Neural cell (in vitro differentiated cells): ENCODE results near the gene LCLAT1. TPM values are rescaled to one million over a fixed set of nuclear protein-coding genes. Genes with fewer than 3 reads are reported as not detected.

ENCODE experiments used
- H2AFZ ChIP-seq: fragments of 200-600, 300-800 bp; sonication (generic), shearing (Covaris generic); 2 replicates; pipeline ENCODE4 v1.6.0; 2014; ENCODE audit warnings: low read depth, mild to moderate bottlenecking, antibody characterized with exemption, low read length, moderate library complexity
- H3F3A ChIP-seq: fragments of 200-600 bp; shearing (Covaris generic); 2 replicates; pipeline ENCODE4 v1.6.1; 2016; ENCODE audit warnings: mild to moderate bottlenecking, moderate library complexity, mixed read lengths, antibody characterized with exemption, low read length; ENCODE audit not compliant: insufficient read depth, poor library complexity, severe bottlenecking
- H3K27ac ChIP-seq: fragments of 200-600, 300-800 bp; sonication (generic), shearing (Covaris generic); 2 replicates; pipeline ENCODE4 v1.5.1; 2014; ENCODE audit warnings: mild to moderate bottlenecking, low read length, moderate library complexity
- H3K27me3 ChIP-seq: fragments of 300-800, 200-600 bp; sonication (generic), shearing (Covaris generic); 2 replicates; pipeline ENCODE4 v1.6.0; 2014; ENCODE audit warnings: mild to moderate bottlenecking, low read depth, low read length, moderate library complexity; ENCODE audit not compliant: insufficient read depth
- H3K36me3 ChIP-seq: fragments of 300-800, 200-600 bp; sonication (generic), shearing (Covaris generic); 2 replicates; pipeline ENCODE4 v1.5.1; 2014; ENCODE audit warnings: mild to moderate bottlenecking, antibody characterized with exemption, low read length, moderate library complexity; ENCODE audit not compliant: insufficient read depth
- H3K4me2 ChIP-seq: fragments of 300-800, 200-600 bp; sonication (generic), shearing (Covaris generic); 2 replicates; pipeline ENCODE4 v1.6.0; 2014; ENCODE audit warnings: mild to moderate bottlenecking, low read length
- H3K4me3 ChIP-seq: fragments of 300-800, 200-600 bp; sonication (generic), shearing (Covaris generic); 2 replicates; pipeline ENCODE4 v1.5.1; 2014; ENCODE audit warnings: mild to moderate bottlenecking, low read length, moderate library complexity
- H3K79me2 ChIP-seq: fragments of 200-600 bp; shearing (Covaris generic); replicated peaks from 2 replicates; pipeline ENCODE4 v1.6.0; 2014; ENCODE audit warnings: mild to moderate bottlenecking, low read length, moderate library complexity; ENCODE audit not compliant: insufficient read depth
- H3K9ac ChIP-seq: fragments of 300-800, 200-600 bp; sonication (generic), shearing (Covaris generic); 2 replicates; pipeline ENCODE4 v1.6.1; 2016; ENCODE audit warnings: mild to moderate bottlenecking, low read length, mixed read lengths
- H3K9me2 ChIP-seq: fragments of 200-600 bp; shearing (Covaris generic); 2 replicates; pipeline ENCODE4 v1.6.1; 2016; ENCODE audit warnings: mild to moderate bottlenecking, low read length, mixed read lengths; ENCODE audit not compliant: insufficient read depth
- H3K9me3 ChIP-seq: fragments of 200-600, 300-800 bp; sonication (generic), shearing (Covaris generic); 2 replicates; pipeline ENCODE4 v1.6.1; 2016; ENCODE audit warnings: mild to moderate bottlenecking, mixed run types, low read length, moderate library complexity, mixed read lengths
- H4K20me1 ChIP-seq: fragments of 200-600 bp; shearing (Covaris generic); 2 replicates; pipeline ENCODE4 v1.6.1; 2016; ENCODE audit warnings: mild to moderate bottlenecking, mixed run types; ENCODE audit not compliant: insufficient read depth
- EP300 ChIP-seq: fragments of 450-650 bp; conservative IDR thresholded peaks from 2 replicates; pipeline ENCODE4 v1.6.1; 2014; ENCODE audit warnings: antibody characterized with exemption, mild to moderate bottlenecking, moderate library complexity; ENCODE audit not compliant: poor library complexity, severe bottlenecking
- EZH2 ChIP-seq: fragments of 200-600, 300-800 bp; shearing (Covaris generic), sonication (generic); IDR thresholded peaks from 2 replicates; pipeline ENCODE4 v1.6.1; 2014; ENCODE audit warnings: antibody characterized with exemption, low read length, borderline replicate concordance, mild to moderate bottlenecking; ENCODE audit not compliant: insufficient read depth, poor library complexity, severe bottlenecking
- MXI1 ChIP-seq: fragments of 450-650 bp; conservative IDR thresholded peaks from 2 replicates; pipeline ENCODE4 v1.6.1; 2014; ENCODE audit warnings: antibody characterized with exemption, mild to moderate bottlenecking; ENCODE audit not compliant: poor library complexity, severe bottlenecking
- POLR2AphosphoS5 ChIP-seq: IDR thresholded peaks from 2 replicates; pipeline ENCODE4 v1.6.1; 2012
- RAD21 ChIP-seq: fragments of 450-650 bp; conservative IDR thresholded peaks from 2 replicates; pipeline ENCODE4 v1.6.1; 2014; ENCODE audit warnings: antibody characterized with exemption, mild to moderate bottlenecking, moderate library complexity
- SMC3 ChIP-seq: fragments of 450-650 bp; conservative IDR thresholded peaks from 2 replicates; pipeline ENCODE4 v1.6.1; 2014; ENCODE audit warnings: antibody characterized with exemption, mild to moderate bottlenecking, moderate library complexity; ENCODE audit not compliant: poor library complexity
- TAF1 ChIP-seq: IDR thresholded peaks from 2 replicates; pipeline ENCODE4 v1.6.1; 2012; ENCODE audit warnings: low read depth
- polyA plus RNA-seq: library from polyadenylated mRNA; depleted of rRNA; stranded (reverse); fragments of >200 nt; gene quantifications from 2 replicates; pipeline ENCODE4 v1.2.3, GENCODE V29; 2014
- TF ChIP-seq, protein P1 (sequence below): IDR thresholded peaks from 2 replicates; pipeline ENCODE4 v1.6.1; 2012; ENCODE audit warnings: borderline replicate concordance
- TF ChIP-seq, protein P2 (sequence below): fragments of 450-650 bp; IDR thresholded peaks from 2 replicates; pipeline ENCODE4 v1.5.1; 2014; ENCODE audit warnings: antibody characterized with exemption, mild to moderate bottlenecking, moderate library complexity; ENCODE audit not compliant: poor library complexity, severe bottlenecking

The LCLAT1 gene
- polyA plus RNA-seq, 1 donor from 2014 or later, result 5.8 TPM

DNA sequence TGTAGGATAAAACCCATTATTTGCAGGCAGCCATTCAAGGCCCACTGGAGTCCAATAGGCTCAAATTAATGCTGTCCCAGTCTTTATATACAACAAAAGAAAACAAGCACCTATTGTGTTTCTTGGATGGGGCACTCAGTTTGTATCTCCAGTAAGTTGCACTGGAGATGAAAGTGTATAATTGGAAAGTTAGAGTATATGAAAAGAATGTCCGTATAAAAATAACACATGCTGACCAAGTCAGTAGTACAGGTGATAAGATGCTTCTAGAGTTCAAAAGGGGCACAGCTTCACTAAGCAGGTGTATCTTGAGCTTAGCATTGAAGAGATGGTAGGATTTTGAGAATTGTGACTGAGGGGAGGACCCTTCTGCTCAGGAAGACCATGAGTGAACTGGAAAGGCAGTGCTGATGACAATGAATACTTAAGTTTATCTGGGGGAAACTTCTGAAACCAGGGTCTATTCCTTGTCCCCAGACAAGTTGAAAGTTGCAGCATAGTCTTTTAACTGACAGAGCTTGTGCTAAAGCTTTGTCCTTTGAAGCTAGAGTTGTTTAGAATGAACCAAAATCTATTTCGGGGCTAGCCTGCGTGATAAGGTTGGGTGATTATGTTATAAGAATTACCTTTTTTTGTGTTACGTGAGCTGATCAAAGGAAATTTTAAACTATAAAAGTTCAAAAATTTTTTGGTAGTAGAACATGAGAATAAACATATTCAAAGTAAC lies 15.2 kb downstream of the LCLAT1 start:
- Histone ChIP-seq H3K27me3 (no peaks in the 10 kb centered on the region), H3K79me2 (peaks cover 14% of the 10 kb centered on the region), H4K20me1 (no peaks in the 10 kb centered on the region), H3K9ac (no peak overlapping the region), H2AFZ (no peak overlapping the region), H3K36me3 (no peaks in the 10 kb centered on the region), H3K9me2 (no peaks in the 10 kb centered on the region), H3K27ac (no peak overlapping the region), H3K9me3 (no peaks in the 10 kb centered on the region), H3F3A (no peaks in the 10 kb centered on the region), H3K4me2 (no peak overlapping the region), H3K4me3 (no peak overlapping the region)
- no peak for TF ChIP-seq TAF1
- no peak for TF ChIP-seq EZH2
- TF ChIP-seq SMC3, result no peak
- no peak for TF ChIP-seq MXI1
- TF ChIP-seq RAD21, result no peak
- no peak for TF ChIP-seq EP300
- TF ChIP-seq, protein P1, sequence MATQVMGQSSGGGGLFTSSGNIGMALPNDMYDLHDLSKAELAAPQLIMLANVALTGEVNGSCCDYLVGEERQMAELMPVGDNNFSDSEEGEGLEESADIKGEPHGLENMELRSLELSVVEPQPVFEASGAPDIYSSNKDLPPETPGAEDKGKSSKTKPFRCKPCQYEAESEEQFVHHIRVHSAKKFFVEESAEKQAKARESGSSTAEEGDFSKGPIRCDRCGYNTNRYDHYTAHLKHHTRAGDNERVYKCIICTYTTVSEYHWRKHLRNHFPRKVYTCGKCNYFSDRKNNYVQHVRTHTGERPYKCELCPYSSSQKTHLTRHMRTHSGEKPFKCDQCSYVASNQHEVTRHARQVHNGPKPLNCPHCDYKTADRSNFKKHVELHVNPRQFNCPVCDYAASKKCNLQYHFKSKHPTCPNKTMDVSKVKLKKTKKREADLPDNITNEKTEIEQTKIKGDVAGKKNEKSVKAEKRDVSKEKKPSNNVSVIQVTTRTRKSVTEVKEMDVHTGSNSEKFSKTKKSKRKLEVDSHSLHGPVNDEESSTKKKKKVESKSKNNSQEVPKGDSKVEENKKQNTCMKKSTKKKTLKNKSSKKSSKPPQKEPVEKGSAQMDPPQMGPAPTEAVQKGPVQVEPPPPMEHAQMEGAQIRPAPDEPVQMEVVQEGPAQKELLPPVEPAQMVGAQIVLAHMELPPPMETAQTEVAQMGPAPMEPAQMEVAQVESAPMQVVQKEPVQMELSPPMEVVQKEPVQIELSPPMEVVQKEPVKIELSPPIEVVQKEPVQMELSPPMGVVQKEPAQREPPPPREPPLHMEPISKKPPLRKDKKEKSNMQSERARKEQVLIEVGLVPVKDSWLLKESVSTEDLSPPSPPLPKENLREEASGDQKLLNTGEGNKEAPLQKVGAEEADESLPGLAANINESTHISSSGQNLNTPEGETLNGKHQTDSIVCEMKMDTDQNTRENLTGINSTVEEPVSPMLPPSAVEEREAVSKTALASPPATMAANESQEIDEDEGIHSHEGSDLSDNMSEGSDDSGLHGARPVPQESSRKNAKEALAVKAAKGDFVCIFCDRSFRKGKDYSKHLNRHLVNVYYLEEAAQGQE, result no peak
- TF ChIP-seq POLR2AphosphoS5, result no peak
- TF ChIP-seq, protein P2, sequence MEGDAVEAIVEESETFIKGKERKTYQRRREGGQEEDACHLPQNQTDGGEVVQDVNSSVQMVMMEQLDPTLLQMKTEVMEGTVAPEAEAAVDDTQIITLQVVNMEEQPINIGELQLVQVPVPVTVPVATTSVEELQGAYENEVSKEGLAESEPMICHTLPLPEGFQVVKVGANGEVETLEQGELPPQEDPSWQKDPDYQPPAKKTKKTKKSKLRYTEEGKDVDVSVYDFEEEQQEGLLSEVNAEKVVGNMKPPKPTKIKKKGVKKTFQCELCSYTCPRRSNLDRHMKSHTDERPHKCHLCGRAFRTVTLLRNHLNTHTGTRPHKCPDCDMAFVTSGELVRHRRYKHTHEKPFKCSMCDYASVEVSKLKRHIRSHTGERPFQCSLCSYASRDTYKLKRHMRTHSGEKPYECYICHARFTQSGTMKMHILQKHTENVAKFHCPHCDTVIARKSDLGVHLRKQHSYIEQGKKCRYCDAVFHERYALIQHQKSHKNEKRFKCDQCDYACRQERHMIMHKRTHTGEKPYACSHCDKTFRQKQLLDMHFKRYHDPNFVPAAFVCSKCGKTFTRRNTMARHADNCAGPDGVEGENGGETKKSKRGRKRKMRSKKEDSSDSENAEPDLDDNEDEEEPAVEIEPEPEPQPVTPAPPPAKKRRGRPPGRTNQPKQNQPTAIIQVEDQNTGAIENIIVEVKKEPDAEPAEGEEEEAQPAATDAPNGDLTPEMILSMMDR, result no peak

GRCh38 chr2:30463535-30463934 lies 16.5 kb downstream of the LCLAT1 start:
- H3K36me3 ChIP-seq, result no peaks in the 10 kb centered on the region
- no peaks in the 10 kb centered on the region for H3K27me3 ChIP-seq
- no peak overlapping the region for H3K9ac ChIP-seq
- no peak overlapping the region for H3K27ac ChIP-seq
- H3K79me2 ChIP-seq, result peaks cover 7% of the 10 kb centered on the region
- H3K9me2 ChIP-seq, result no peaks in the 10 kb centered on the region
- TF ChIP-seq EP300, result no peak
- TF ChIP-seq, protein P2, result no peak
- no peak for TF ChIP-seq TAF1
- no peak for TF ChIP-seq RAD21
- TF ChIP-seq, protein P1, result no peak
- no peak for TF ChIP-seq EZH2
- no peak for TF ChIP-seq MXI1
- TF ChIP-seq SMC3, result no peak
- no peak for TF ChIP-seq POLR2AphosphoS5
- H3F3A ChIP-seq, result no peaks in the 10 kb centered on the region
- H3K4me2 ChIP-seq, result no peak overlapping the region
- H3K9me3 ChIP-seq, result no peaks in the 10 kb centered on the region
- no peak overlapping the region for H2AFZ ChIP-seq
- H3K4me3 ChIP-seq, result no peak overlapping the region
- no peaks in the 10 kb centered on the region for H4K20me1 ChIP-seq
